ENCODE data around the gene RCSD1.
"Not testable (repeated sequence)": the region's sequence is repeated elsewhere in the genome, so short reads cannot be mapped to it uniquely, and the experiment has no call there.

The RCSD1 gene, protein sequence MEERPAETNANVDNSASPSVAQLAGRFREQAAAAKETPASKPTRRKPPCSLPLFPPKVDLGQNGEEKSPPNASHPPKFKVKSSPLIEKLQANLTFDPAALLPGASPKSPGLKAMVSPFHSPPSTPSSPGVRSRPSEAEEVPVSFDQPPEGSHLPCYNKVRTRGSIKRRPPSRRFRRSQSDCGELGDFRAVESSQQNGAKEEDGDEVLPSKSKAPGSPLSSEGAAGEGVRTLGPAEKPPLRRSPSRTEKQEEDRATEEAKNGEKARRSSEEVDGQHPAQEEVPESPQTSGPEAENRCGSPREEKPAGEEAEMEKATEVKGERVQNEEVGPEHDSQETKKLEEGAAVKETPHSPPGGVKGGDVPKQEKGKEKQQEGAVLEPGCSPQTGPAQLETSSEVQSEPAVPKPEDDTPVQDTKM

DNA sequence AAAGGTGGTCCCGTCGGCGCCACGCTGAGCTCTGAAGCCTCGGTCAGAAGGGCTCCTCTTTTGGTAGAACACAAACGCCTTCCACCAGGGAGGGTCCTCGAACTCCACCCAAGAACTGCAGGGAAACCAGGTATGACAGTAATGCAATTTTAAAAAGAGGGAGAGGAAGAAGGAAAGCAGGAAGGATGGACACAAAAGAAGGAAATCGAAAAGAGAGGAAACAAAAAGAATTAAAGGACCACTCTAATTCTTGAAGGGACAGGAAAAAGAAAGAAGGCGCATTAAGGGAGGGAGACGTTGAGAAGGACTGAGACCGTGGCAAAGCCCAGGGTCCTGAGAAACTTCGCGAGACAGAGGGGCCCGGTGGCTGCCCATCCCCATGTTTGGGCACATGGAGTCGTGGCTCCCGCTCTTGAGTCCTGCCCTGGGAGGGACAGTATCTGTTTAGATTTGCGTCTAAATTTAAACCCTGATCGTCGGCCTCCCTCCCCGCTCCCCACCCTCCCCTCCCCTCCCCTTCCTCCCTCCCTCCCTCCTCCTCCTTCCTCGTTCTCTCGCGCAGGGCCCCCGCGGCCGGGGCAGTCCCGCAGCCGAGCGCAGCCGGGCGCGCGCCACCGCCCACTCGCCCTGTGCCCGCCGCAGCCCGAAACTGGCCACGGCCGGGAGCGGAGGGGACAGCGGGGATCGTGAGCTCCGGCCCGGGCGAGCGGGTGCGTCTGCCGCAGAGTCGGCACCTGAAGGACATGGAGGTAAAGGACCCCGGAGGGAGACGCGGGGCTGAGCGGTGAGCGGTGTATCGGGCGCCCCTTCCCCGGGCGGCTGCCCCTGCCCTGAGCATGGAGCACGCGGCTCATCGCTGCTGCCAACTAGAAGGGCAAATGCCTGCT, at the start of gene RCSD1:
TSS of gene RCSD1 (plus strand) at position 552 of the 887 bp plus-strand sequence. CDS start at position 744, 192 bp downstream.
- DNase-seq: no peak

DNA sequence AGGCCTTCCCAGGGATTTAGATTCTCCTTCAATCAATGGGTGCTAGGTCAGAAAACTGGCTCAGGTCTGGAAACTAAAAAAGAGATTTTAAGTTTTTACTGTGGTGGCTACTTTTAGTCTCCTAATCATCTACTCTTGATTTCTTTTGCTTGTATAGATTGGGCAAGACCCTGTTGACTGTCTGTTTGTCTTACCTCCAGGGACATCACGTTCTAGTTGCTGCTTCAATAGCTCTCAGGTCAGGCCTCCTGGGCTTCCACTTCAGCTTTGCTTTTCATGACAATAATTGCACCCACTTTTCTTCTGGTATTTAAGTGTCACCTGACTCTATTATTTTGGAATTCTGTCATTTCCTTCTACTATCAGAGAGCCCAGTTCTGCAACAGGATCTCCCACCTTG, 48.0 kb upstream of the RCSD1 start:
- DNase-seq: no peak

DNA sequence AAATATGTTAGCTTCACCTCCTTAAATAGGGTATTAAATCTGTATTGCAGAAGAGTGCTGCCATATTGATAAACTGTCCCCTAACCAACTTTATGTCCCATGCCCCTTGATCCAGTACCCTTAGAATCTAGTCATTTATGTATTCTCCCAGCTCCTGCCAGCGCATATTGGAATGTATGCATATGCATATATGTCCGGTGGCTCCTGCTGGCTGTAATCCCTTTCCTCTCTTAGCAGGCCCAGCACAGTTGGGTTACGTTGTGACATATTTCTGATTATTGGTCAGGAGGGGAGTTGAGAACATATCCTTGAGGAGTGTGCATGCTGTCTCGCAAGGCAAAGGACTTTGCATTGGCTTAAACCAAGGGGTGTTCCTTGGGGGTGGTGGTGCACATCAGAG, 47.3 kb upstream of the RCSD1 start:
- DNase-seq: no peak

DNA sequence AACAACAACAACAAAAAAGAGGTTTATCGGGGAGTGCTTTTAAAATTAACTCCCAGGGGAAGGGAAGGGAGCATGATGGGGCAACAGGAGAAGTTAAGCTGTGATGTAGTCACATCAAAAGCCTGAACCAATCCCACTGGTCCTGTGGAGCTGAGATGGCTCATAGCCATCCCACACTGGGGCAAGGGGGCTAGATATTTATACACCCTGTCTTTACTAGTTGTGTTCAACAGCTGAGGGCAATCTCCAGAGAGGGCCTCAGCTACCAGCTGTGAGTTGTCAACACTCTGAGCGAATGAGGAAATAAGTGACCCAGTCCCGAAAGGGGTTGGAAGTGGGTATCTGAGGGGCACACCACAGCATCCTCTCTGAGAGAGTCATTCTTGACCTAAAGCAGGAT, 45.5 kb upstream of the RCSD1 start:
- DNase-seq: no peak

DNA sequence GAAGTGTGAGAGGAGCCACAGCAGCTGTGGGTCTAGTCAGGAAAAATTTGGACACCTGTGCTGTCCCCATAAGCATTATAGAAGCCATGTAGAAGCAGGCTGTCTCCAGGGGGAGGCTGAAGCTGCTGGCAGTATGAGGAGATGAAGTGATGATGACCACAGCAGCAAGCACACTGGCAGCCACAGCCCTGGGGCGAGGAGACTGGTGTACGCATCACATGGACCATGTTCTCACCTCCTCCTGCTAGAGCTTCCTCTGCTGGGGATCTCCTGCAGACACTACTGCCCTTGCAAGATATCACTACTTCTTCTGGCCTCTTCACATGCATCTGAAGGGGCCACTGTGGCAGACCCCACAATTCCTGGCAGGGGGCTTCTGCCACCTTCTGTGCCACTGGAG, 42.7 kb upstream of the RCSD1 start:
- no peak for DNase-seq

DNA sequence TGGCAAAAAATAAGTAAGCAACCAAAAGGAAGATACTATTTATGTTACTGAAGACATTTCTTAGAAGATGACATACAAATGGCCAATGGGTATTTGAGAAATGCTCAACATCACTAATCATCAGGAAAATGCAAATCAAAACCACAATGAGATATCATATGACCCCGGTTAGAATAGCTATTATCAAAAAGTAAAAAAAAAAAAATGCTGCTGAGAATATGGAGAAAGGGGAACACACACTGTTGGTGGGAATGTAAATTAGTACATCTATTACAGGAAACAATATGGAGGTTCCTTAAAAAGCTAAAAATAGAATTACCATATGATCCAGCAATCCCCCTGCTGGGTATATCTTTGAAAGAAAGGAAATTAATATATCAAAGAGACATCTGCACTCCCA, 42.2 kb upstream of the RCSD1 start:
- DNase-seq: no peak

DNA sequence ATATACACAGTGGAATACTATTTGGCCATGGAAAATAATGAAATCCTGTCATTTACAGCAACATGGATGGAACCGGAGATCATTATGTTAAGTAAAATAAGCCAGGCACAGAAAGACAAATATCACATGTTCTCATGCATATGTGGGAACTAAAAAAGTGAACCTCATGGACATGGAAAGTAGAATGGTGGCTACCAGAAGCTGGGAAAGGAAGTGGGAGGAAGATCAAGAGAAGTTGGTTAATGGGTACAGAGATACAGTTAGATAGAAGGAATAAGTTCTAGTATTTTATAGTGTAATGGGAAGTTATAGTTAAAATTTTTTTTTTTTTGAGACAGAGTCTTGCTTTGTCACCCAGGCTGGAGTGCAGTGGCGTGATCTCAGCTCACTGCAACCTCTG, 41.7 kb upstream of the RCSD1 start:
- DNase-seq: no peak

DNA sequence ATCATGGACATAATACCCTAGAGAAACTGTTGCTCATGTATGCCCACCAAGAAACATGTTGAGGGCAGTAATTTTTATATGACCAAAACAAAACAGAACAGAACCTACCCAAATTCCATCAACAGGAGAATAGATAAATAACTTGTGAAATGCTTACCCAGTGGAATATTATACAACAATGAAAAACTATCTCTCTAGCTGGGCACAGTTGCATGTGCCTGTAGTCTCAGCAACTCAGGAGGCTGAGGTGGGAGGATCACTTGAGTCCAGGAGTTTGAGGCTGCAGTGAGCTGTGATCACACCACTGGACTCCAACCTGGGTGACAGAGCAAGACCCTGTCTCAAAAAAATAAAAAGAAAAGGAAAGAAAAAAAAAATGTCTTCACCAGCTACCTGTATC, 37.6 kb upstream of the RCSD1 start:
- DNase-seq: no peak

DNA sequence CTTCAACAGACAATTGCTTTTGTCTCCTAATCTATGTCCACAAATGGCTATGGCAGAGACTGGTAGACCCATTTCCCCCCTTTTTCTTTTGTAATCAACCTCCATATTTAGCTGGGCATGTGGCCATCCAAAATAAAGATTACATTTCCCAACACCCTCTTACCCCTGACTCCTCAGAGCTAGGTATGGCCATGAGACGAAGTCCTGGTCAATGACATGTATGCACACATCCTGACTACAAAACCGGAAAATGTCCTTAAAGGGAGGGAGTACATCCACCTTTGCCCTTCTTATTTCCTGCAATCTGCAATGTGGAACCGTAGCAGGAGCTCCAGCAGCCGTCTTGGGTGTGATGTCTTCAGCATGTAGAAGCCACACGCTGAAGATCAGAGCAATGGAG, 36.2 kb upstream of the RCSD1 start:
- DNase-seq: no peak

DNA sequence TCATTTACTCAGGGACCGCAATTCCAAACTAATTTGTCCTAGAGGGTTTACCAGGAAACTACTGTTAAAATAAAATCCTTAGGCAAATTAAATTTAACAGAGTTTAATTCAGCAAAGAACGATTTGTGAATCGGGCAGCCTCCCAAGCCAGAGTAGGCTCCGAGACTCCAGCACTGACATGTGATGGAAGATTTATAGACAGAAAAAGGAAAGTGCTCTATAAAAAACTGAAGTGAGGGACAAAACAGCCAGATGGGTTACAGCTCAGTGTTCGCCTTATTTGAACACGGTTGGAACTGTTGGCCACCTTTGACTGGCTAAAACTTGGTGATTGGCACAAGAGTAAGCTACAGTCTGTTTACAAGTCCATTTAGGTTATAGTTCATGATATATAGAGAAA, 35.2 kb upstream of the RCSD1 start:
- no peak for DNase-seq

DNA sequence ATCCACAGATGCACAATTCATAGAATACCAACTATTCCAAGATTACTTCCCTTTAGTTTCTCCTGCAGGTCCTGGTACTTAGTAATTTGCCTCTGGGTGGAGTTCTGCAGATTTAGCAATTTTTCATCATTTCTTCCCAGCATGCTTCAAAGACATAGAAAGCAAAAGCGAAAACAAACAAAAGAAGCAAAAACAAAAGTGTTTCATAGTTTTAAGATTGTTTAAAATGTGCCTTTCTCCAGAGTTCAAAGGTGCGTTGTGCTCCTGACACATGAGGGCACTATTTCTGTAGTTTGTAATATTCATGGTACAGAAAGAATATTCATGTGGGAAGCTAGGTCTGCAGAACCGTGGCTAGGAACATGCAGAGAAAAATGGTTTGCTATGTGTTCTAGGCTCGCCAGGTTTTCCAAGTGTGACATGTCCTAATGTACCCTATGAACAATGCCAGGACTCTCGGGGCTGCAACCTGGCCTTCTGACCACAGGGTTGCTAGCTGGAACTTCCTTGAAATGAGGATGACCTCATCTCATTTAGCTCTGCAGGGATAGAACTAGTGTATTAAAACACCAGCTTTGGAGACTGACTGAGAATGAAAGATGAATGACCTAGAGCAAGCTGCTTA, 30.0 kb upstream of the RCSD1 start:
- DNase-seq: no peak

DNA sequence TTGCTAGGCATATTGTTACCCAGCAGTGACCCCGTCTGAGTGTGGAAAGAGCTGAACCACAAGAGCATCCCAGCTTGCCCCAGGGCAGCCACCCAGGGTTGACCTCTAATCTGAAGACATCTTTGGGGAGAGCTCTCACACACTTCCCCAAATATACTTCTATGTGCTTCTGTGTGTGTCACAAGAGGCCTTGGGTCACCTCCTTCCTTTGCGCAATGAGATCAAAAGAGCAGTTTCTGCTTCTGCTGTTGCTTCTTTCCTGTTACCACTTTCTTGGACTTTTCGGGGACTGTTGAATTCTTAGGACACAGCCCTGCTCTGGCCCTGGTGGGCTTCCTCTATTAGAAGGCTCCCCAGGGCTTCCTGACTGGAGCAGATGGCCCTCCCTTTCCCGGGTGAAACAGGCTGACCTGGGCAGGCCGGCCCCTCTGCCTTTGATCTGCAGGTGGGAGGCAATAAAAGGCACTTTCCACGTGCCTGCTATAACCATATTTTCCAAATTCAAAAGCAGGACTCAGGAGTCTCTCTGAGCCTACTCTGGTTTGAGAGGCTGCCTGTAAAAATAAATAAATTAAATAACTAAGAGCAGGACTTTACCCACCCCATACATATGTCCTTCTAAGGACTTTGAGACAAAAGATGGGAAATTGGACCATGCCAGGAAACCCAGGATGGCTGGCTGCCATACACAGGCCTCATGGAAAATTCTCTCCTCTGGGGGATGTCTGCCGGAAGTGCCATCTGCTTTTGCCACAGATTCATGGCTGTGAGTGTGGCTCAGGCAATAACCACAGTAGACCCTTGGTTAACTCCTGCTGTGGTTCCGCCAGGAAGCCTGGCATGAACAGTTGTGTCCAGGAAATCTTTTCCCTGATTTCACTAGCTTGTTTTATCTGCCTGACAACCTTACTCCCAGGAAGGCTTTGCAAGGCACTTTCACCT, 28.3 kb upstream of the RCSD1 start:
- DNase-seq: no peak

DNA sequence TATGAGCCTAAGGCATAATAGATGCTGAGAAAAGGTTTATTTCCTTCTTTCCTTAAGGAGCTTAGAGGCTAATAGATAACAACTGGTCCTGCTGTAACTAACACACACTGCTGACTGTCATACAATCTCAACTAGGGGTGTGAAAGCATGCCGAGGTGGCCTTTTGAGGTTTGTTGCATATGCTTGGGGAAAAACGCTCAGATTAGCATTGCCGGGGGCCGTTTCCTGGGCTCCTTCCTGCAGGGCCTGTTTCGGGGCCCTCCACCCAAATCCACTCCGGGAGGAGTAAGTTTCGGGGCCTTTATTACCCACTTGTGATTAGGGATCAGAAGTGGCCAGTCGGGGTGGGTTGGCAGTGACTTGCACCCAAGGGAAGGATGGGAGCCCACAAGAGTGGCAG, 27.2 kb upstream of the RCSD1 start:
- no peak for DNase-seq

DNA sequence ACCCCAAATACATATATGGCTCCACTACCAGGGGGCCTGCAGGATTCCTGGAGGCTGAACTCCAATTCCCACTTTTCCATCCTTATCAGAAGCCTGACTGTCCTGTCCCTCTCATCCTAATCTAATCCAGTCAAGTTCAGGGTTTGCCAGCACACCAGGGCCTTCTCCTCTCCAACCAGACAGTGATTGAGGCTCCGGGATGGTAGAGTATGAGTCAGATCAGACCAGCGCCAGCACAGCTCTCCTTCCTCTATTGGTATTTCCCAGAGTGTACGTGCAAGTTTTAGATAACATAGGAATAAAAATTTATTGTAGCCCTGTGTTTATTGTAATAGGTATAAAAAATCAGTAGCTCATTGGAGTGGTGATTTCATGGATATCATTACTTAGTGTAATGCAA, 24.5 kb upstream of the RCSD1 start:
- no peak for DNase-seq

DNA sequence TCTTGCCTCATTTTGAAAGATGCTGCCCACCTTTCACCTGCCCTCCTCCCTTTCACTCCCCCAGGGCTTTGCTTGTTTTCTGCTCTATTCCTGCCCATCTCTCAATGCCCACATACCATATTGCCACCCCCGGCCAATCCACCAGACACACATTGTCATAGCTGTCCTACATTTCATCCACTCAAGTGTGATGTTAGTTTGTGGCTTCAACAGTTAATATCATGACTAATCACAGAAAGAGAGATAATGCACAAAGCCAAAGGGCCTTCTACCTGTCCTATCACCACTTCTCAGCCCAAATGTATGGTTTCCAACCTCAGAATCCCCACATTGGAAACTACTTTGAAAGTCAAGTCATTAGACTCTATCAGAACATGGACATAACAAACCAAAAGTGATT, 18.0 kb upstream of the RCSD1 start:
- DNase-seq: no peak

DNA sequence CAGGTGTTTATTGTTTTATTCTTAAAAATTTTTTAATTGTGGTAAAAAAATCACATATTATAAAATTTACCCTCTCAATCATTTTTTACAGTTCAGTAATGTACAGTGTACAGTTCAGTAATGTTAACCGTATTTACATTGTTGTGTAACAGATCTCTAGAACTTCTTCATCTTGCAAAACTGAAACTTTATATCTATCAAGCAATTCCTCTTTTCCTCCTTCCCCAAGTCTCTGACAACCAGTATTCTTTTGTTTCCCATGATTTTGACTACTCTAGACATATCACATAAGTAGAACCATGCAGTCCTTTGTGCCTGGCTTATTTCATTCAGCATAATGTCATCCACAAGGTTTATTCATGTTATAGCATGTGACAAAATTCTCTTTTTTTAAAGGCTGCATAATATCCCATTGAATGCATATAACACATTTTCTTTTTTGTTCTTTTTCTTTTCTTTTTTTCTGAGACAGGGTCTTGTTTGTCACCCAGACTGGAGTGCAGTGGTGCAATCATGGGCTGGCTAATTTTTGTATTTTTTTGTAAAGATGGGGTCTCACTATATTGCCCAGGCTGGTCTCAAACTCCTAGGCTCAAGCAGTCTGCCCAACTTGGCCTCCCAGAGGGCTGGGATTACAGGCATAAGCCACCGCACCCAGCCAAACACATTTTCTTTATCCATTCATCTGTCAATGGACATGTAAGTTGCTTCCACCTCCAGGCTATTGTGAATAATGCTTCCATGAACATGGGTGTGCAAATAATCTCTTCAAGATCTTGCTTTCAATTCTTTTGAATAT, 17.2 kb upstream of the RCSD1 start:
- no peak for DNase-seq

DNA sequence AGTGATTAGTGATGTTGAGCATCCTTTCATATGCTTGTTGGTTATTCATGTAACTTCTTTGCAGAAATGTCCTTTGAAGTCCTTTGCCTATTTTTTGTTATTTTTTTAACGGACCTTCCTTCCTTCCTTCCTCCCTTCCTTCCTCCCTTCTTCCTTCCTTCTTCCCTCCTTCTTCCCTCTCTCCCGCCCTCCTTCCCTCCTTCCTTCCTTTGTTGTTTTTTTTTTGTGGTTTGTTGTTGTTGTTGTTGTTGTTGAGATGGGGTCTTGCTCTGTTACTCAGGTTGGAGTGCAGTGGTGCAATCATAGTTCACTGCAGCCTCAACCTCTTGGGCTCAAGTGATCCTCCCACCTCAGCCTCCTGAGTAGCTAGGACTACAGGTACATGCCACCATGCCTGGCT, 16.0 kb upstream of the RCSD1 start:
- DNase-seq: not testable (repeated sequence)

DNA sequence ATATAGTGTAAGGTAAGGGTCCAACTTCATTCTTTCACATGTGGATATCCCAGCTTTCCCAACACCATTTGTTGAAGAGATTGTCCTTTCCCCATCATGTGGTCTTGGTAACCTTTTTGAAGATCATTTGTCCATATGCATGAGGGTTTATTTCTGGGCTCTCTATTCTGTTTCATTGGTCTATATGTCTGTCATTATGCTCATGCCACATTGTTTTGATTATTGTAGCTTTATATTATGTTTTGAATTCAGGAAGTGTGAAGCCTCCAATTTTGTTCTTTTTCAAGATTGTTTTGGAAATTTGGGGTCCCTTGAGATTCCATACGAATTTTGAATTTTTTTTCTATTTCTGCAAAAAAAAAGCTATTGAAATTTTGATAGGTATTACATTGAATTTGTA, 15.2 kb upstream of the RCSD1 start:
- no peak for DNase-seq

DNA sequence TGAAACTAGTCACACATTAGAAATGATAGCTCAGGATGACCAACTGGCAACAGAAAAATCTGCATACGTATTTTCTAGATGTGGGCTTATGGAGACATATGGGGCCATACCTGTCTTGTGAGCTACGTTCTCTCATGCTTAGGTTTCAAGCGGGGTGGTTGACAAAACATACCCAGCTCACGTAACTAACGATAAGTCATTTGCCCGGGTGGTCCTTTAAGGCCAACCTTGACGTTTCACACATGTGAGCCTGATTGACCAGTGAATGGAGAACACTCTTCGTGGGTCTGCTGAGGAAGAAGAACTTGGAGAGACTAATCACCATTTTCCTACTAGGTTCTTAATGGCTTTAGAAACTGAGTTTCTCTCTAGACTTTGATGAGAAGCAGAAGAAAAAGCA, 13.5 kb upstream of the RCSD1 start:
- DNase-seq: no peak

DNA sequence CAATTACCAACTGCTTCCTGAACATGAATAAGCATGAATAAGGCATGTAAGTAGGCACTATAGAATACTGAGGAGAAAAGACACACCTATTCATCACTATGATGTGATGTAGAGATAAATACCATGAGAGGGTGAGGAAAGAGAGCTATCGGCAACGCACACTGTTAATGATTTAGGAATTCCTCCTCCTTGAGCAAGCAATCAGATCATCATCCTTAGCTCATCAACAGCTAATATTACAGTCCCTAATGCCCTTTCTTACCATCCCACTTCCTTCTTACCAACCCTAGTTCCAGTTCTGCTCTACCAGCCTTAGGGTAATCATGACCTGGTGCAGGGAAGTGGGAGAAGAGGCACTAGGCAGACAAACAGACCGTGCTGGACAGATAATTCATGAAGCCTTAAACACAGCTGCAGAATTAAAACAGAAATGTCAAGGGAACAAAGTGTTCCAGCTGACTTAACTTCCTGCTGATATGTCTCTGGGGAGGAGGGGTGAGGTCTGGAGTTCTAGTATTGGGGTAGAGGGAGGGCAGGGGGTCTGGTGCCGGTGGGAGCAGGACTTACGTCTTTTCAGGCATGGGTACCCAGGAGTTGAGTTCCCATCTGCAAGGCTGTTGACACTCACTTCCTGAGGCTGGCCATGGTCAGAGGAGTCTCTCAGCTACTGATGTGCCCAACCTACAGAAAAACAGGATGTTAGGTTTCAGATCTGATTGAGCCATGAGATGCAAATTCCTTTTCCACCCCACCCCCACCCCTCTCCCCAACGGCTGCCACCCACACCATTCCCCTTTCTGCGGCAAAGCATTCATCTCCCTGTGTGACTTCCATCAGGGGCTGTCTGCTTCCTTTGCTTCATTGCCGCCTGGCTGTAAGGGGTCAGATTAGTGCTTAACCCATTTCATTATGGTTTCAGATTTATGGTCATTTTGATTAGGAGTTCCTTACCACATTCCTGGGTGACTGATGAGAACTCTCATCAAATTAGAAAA, 12.6 kb upstream of the RCSD1 start:
- no peak for DNase-seq
